NB4 (cell line): Measurements from ENCODE around the gene WNT2.

Source experiments
- CTCF ChIP-seq: IDR thresholded peaks from one replicate; pipeline ENCODE4 v1.5.1; 2012; ENCODE audit warnings: low read depth, low read length
- MAX ChIP-seq: IDR thresholded peaks from 2 replicates; pipeline ENCODE4 v1.6.1; 2011; ENCODE audit warnings: low read depth, low read length

GRCh38 chr7:117238937-117239336 is 83.9 kb downstream of the WNT2 start:
- TF ChIP-seq CTCF = no peak
- TF ChIP-seq MAX = no peak
